Measurements from ENCODE around the gene SETMAR.
"Not testable (repeated sequence)": the region's sequence is repeated elsewhere in the genome, so short reads cannot be mapped to it uniquely, and the experiment has no call there.

SETMAR gene

DNA sequence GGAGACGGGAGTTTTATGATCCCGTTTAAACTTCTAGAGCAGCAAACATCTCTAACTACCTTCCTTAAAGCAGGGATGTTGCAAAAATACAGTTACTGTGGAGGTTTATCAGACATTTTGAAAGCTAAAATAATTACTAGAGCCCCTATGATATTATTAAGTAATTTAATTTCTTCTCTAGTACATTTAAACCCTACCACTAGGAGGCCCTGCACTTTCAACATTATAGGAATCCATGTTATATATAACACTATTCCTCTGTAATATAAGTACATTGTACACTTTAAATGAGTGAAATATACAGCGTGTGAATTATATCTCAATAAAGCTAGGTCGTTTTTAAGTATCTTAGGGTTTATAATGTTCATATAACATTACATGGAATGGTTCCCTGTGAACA, 11.5 kb downstream of the SETMAR start:
- no peak for DNase-seq

DNA sequence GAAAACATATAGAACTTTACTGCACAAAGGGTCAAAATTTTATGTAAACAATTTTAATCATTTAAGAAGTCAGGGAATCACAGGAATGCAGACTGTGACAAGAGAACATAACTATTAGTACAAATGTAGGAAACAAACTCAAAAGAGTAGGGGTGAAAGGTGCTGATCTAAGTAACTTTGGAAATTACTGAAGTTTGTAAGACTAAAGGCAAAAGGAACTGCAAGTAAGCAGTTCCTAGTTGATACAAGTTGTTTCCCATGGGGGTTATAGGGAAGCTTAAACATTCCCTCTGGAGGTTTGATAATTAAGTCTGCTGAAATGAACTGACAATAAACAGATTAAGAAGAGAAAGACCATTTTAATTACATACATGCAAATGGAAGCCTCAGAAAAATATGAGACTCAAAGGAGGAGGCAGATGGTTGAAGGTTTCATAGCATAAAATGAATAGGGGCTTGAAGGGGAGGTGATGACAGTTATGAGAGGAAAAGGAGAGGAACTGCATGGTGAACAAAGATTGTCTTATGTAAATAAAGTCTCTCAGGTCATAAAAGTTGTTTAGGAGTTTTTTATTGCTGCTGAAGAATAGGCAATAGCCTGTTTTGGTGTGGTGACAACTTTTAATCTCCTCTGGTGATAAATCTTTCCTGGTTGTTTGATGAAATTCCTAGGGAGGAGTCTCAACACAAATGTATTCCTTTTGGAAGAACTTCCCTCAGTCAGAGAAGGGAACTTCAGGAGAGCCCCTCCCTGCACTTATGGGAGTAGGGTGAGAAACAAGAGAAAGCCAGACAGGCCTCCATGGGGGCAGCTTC, 17.1 kb downstream of the SETMAR start:
- no peak for DNase-seq

DNA sequence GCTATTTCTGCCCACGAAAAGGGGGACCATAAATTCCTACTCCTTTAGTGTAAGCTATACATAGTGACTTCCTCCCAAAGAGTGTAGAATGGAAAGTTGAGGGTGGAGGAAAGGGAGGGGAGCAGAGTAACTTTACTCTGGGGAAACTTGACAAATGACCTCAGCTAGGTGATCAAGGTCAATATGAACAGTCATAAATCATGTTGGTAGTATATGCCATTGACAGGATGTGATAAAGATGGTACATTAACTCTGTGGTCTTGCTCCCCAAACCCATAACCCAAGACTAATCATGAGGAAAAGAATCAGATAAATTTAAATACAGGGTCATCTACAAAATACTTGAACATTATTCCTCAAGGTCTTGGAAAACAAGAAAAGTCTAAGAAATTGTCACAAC, 18.6 kb downstream of the SETMAR start:
- no peak for DNase-seq

DNA sequence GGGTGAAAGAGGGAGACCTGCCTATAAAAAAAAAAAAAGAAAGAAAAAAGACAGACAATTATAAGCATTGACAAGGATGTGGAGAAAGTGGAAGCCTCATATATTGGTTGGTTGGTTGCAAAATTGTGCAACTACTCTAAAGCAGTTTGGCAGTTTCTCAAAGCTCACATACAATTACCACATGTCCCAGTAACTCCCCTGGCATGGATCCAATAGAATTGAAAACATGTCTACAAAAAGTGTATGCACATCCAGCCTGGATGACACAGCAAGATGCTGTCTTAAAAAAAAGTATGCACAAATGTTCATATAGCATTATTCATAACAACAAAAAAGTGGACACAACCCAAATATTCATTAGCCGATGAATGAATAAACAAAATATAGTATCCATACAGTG, 19.5 kb downstream of the SETMAR start:
- no peak for DNase-seq

- DNase-seq: no peak
Measured at GRCh38 chr3:4323246-4324027, 20.3 kb downstream of the SETMAR start.

DNA sequence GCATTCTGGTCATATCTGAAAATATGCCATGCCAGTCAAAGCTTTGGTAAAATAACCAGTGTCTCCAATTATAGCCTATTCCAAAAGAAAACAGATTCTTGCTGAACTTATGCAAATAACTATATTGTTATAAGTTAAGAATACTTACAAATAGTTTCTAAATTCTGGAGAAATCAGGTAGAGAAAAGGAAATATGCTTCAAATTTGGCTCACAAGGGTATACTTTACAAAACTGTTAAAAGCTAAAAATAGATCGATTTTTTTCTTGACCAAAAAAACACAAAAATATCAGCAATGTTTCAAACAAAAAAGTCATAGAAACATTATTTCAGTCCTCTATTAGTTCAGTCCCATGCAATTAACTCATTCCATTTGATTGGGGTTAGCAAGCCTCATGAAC, 23.7 kb downstream of the SETMAR start:
- no peak for DNase-seq

GRCh38 chr3:4329806-4330205, 26.6 kb downstream of the SETMAR start:
- DNase-seq: not testable (repeated sequence)

DNA sequence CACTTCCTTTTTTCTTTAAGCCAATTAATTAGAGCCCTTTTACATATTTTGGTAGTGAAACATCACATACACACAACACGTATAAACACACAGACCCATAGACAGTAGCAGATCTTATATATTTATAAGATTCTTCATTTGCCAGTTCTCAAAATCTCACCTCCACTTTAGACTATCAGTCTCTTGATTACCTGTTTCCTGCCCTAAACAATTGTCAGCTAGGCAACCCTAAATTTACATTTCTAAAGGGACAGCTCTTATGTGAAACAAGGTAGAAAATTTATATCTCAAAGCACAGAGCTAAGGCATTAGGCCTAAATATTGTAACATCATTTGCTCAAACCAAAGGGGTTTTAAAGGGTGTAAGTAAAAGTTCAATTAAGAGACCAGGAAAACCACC, 28.9 kb downstream of the SETMAR start:
- DNase-seq: no peak

- no peak for DNase-seq
Measured at GRCh38 chr3:4332574-4332973, 29.4 kb downstream of the SETMAR start.

DNA sequence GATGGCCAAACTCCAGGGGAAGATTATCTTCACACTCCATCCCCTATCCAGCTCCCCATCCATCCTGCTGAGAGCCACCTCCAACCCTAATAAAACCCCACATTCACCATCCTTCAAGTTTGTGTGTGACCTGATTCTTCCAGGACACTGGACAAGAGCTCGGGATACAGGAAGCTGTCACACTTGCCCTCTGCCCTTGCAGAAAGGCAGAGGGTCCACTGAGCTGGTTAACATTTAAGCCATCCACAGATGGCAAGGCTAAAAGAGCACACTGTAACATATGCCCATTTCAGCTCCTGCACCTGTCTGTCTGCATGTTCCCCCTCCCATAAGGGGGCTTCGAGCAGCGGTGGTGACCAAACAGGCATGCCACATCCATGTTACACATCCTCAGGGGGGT, 29.8 kb downstream of the SETMAR start:
- no peak for DNase-seq

DNA sequence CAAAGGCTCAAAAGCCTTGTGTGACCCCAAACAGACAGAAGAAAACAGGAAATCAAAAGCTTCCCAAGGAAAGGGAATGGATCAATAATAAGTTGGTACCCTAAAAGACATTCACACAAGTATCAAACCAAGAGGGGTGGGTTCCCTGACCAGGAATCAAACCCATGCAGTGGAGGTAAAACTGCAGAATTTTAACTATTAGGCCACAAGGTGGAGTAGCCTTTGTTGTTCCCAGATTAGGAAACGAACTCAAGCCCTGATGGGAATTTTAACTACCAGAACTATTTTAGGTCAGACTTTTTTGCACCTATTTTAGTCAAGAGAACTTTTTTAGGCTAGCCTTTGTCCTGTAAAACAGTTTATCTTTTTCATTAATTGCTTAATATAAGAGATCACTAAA, 31.4 kb downstream of the SETMAR start:
- DNase-seq: no peak

DNA sequence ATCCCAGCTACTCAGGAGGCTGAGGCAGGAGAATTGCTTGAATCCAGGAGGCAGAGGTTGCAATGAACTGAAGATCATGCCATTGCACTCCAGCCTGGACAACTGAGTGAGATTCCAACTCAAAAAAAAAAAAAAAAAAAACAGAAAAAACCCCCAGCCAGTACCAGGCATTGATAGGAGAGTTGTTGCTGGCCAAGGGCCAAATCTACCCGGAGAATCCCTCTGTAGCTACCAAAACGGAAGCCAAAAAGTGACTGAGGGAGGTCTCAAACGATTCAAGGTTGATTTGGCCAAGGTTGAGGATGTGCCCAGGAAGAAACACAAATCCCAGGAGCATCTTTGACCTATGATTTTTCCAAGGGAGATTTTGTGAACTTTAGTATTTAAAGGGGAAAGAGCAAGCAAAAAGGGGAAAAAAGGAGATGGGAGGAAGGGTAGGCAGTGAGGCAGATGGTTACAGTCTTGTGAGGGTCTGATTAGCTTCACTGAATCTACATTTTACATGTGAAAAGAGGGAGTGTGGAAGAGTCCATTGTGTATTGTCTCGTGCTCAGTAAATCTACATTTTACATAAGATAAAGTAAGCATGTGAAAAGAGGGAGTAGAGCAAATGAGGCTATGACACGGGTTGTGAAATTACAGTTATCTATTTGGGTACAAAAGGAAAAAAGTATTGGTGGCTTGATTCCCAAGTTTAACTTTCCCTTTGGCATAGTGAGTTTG, 32.8 kb downstream of the SETMAR start:
- no peak for DNase-seq

DNA sequence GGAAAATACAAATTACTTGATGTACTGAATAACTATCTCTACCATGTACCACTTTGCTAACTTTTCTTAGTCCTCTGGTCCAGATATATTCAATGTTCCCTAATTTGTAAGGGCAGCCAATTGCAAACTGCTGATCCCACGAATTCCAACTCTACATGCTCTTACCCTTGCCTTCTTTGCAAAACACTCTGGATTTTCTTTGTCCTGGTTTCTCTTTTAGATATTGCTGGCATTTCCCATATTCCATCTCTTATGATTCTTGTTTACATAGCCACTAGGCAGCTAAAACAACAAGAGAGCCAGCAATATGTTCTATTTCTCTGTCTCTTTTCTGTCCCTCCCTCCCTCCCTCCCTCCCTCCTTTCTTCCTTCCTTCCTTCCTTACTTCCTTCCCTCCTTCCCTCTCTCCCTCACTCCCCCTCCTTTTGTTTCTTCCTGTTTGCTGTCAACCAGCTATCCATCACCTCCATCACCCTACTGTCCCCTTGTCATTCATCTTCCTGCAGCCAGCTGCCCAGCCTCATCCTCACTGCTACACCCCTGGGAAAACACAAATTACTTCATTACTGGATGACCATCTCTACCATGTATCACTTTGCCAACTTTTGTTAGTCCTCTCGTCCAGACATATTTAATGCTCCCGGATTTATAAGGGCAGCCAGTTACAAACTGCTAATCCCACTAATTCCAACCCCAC, 33.8 kb downstream of the SETMAR start:
- DNase-seq: no peak

- no peak for DNase-seq
Measured at GRCh38 chr3:4338751-4339150, 35.6 kb downstream of the SETMAR start.

GRCh38 chr3:4340077-4340410, 36.9 kb downstream of the SETMAR start:
- DNase-seq: no peak

DNA sequence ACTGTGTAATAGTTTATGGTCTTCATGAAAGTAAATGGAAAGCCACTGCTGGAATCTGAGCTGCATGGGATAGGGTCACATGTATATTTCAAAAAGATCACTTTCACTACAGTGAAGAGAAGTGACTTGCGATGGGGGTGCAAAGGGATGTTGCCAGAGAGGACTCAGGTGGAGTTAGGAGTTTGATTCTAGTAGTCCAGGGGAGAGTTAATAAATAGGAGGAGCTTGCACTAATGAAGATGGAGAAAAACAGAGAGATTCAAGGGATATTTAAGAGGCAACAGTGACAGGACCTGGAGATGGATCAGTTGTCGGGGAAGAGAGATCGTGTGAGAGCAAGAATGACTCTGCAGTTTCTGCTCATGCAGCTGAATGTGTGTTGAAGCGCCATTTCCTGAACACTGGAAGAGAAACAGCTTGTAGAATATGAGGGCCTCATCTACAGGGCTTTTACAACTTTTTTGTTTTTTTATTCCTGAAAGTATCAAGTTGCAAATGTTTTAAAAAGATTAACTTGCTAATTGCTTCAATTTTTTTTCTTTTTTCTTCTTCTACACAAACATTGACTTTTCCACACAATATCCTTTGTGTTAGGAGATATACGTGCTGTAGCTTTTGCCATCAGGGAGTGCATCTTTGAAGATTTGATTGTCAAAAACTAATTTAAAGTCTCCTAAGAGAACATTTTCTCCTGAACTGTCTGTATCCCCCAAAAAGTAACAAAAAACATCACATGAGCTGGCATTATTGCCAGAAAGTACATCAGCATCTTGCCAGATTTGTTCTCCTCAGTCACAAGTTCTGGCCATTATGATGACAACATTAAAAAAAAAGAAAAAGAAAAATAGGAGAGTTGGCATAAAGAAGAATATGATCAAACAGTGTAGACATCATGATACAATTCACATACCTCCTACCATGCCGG, 37.5 kb downstream of the SETMAR start:
- no peak for DNase-seq

- DNase-seq: no peak
Measured at GRCh38 chr3:4341336-4341675, 38.1 kb downstream of the SETMAR start.

DNA sequence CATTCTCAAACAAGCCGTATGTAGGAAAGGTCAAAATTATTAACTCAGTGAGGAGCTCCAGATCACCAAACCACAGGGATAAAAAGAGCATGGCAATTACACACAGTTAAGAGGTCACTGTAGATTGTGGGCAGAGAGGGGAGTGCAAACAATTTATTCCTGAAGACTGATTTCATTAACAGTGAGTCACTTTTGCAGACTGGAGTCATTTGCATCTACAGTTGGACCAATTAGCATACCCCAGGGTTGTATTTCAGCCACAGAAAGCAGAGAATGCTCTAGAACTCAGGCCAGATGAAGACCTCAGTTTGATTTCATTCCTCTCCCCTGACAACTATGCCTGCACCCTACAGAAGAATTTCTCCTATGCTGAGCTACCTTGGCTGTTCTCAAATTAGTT, 40.1 kb downstream of the SETMAR start:
- no peak for DNase-seq

DNA sequence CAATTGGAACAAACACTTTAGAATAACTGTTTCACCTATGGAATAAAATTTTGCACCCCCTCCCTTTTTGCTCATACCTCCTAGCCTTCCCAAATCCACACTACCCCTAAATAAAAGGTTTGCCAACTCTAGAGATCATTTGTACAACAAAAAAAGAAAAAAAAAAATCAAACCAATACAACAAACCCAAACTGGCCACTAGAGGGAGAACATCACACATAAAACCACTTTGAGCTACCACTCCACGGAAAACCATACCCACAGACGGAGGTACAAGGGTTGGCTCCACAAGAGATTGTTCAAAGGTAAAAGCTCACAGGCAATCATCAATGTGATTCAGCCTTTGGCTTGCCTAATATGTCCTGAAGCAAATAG, 47.6 kb downstream of the SETMAR start:
- DNase-seq: peak; percentile 18

DNA sequence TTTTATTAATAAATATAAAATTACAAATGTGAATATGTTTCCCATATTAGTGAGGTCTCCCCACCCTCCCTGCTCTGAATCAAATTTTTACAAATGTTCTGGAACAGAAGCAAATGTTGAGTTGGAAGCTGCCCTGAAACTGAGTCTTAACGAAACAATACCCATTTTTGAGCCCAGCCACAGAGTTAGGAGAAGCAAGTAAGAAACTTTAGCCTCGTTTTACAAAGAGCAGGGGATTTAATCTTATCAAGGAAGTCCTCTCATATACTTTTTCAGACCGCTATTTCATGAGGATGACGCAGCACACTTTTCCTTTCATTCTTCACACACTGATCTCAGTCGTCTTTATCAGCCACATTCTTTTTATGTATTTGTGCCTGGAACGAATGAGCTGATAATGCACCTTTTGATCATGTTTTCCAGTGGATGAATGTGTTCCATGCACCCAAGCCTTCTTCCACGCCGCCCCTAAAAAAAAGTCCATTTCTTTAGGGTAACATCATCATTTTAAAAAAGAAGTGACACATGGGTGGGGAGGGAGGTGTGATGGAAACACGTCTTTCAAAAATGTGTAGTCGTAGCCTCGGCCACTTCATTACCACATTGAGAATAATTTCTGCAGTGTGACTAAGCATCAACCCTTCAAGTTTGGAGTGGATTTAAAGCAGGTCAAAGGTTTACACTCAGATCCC, 48.1 kb downstream of the SETMAR start:
- no peak for DNase-seq

- no peak for DNase-seq
Measured at GRCh38 chr3:4351872-4352271, 48.7 kb downstream of the SETMAR start.
